Breast epithelium (tissue), 3 donors: ENCODE measurements around the gene NUP37.

ENCODE experiments used
- POLR2A ChIP-seq: fragments of 450-650 bp; IDR thresholded peaks from one replicate; pipeline ENCODE4 v1.6.1; 2016; ENCODE audit warnings: antibody characterized with exemption, mild to moderate bottlenecking, moderate library complexity
- TF ChIP-seq, protein P1 (sequence below), 3 donors: fragments of 450-650 bp; IDR thresholded peaks; one replicate each; pipeline ENCODE4 v1.5.1; 2016 to 2017; ENCODE audit warnings: antibody characterized with exemption in 3 of 3, mild to moderate bottlenecking in 3 of 3, moderate library complexity in 3 of 3

GRCh38 chr12:102069707-102070106 lies 50.2 kb downstream of the NUP37 start:
- TF ChIP-seq POLR2A, result no peak
- TF ChIP-seq, protein P1, sequence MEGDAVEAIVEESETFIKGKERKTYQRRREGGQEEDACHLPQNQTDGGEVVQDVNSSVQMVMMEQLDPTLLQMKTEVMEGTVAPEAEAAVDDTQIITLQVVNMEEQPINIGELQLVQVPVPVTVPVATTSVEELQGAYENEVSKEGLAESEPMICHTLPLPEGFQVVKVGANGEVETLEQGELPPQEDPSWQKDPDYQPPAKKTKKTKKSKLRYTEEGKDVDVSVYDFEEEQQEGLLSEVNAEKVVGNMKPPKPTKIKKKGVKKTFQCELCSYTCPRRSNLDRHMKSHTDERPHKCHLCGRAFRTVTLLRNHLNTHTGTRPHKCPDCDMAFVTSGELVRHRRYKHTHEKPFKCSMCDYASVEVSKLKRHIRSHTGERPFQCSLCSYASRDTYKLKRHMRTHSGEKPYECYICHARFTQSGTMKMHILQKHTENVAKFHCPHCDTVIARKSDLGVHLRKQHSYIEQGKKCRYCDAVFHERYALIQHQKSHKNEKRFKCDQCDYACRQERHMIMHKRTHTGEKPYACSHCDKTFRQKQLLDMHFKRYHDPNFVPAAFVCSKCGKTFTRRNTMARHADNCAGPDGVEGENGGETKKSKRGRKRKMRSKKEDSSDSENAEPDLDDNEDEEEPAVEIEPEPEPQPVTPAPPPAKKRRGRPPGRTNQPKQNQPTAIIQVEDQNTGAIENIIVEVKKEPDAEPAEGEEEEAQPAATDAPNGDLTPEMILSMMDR (IDR thresholded peaks at IDR 0.05), result no peak
